HepG2 (cell line): ENCODE results near the gene GPR31.

Experiments
- RFX5 ChIP-seq: IDR thresholded peaks from 2 replicates; pipeline ENCODE4 v1.6.1; 2011; ENCODE audit warnings: low read depth, low read length, improper control_type of control experiment
- SRF ChIP-seq: IDR thresholded peaks from 2 replicates; pipeline ENCODE4 v1.6.1; 2011; ENCODE audit warnings: mild to moderate bottlenecking, low read depth, low read length, moderate library complexity
- TMF1 ChIP-seq: sonication (generic); formaldehyde crosslinking; IDR thresholded peaks from 2 replicates; pipeline ENCODE4 v1.8.1; 2022; ENCODE audit warnings: low read depth, missing genetic modification reagents
- ZBTB7A ChIP-seq: sonication (generic); formaldehyde crosslinking; IDR thresholded peaks from 2 replicates; pipeline ENCODE4 v1.8.0; 2022; ENCODE audit warnings: mild to moderate bottlenecking, missing genetic modification reagents
- ZNF883 ChIP-seq: sonication (generic); formaldehyde crosslinking; IDR thresholded peaks from 2 replicates; pipeline ENCODE4 v1.5.1; 2020; ENCODE audit warnings: mild to moderate bottlenecking, missing genetic modification reagents; ENCODE audit errors: not compliant biosample characterization

GRCh38 chr6:167113047-167113754, 44.6 kb downstream of the GPR31 start:
- TF ChIP-seq ZNF883 (CRISPR knock-in tag) (no peak), ZBTB7A (CRISPR knock-in tag) (no peak), TMF1 (CRISPR knock-in tag) (no peak), SRF (no peak), RFX5 (no peak)
